Erythroblast (primary cell): ENCODE results near the gene SRGAP2.
"Not testable (repeated sequence)": the region's sequence is repeated elsewhere in the genome, so short reads cannot be mapped to it uniquely, and the experiment has no call there.

Experiments
- GATA1 ChIP-seq: IDR thresholded peaks from 2 replicates; pipeline ENCODE4 v1.6.1; 2011; ENCODE audit warnings: low read depth, mild to moderate bottlenecking, control low read depth, low read length, moderate library complexity
- POLR2A ChIP-seq: IDR thresholded peaks from 2 replicates; pipeline ENCODE4 v1.6.1; 2011; ENCODE audit warnings: mild to moderate bottlenecking, low read length

DNA sequence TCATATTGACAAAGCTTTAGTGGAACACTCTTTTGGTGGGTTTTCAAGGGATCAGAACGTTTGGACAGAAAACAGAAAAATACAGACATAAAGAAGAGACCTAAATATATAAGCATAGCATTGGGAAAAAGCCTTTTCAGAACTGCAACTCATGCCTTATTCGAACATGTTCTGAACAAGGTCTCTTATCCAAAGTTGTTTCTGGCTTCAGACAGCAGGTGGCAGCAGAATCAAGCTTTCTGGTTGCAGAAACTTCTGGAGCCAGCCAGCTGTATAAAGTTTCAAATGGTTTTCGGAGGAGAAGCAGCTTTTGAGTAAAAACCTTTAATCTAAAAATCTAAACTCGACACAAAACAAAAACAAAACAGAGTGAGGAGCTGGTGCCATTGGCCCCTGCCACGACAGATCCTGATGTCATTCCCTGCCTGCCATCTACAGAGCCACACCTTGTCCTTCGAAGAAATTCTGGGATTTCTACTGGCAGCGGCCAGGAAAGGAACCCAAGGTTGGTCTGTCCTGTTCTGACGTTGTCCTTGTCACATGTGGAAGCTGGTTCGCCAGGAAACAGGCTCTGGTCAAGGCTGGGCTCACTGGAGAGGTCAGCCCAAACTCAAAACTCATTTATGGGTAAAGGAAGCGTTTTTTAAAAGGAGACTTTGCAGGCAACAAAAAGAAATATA is 35.9 kb upstream of the SRGAP2 start:
- TF ChIP-seq POLR2A, GATA1: not testable (repeated sequence)
